ENCODE measurements around the gene SLBP.

DNA sequence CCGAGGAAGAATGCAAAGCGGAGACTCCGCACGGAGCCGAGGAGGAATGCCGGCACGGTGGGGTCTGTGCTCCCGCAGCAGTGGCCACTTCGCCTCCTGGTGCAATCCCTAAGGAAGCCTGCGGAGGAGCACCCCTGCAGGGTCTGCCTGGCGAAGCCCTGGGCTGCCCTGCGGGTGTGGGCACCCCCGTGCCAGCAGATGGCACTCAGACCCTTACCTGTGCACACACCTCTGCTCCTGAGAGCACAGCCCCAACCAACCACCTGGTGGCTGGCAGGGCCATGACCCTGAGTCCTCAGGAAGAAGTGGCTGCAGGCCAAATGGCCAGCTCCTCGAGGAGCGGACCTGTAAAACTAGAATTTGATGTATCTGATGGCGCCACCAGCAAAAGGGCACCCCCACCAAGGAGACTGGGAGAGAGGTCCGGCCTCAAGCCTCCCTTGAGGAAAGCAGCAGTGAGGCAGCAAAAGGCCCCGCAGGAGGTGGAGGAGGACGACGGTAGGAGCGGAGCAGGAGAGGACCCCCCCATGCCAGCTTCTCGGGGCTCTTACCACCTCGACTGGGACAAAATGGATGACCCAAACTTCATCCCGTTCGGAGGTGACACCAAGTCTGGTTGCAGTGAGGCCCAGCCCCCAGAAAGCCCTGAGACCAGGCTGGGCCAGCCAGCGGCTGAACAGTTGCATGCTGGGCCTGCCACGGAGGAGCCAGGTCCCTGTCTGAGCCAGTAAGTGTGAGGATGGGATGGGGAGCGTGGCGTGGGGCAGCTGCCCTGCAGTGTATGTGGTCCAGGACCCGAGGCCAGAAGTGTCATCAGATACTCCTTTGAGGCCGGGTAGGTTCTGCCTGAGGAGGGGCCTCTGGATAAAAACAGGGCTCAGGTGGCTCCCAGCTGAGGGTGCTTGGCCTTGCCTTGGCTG lies 16.2 kb upstream of the SLBP start:
- TF ChIP-seq, protein P1, sequence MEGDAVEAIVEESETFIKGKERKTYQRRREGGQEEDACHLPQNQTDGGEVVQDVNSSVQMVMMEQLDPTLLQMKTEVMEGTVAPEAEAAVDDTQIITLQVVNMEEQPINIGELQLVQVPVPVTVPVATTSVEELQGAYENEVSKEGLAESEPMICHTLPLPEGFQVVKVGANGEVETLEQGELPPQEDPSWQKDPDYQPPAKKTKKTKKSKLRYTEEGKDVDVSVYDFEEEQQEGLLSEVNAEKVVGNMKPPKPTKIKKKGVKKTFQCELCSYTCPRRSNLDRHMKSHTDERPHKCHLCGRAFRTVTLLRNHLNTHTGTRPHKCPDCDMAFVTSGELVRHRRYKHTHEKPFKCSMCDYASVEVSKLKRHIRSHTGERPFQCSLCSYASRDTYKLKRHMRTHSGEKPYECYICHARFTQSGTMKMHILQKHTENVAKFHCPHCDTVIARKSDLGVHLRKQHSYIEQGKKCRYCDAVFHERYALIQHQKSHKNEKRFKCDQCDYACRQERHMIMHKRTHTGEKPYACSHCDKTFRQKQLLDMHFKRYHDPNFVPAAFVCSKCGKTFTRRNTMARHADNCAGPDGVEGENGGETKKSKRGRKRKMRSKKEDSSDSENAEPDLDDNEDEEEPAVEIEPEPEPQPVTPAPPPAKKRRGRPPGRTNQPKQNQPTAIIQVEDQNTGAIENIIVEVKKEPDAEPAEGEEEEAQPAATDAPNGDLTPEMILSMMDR (IDR thresholded peaks at IDR 0.05): no peak
- TF ChIP-seq EZH2 (IDR thresholded peaks at IDR 0.05; ENCODE audit: borderline replicate concordance, insufficient read depth, low read depth, low read length, poor library complexity, severe bottlenecking): no peak

Data from B cell (primary cell).